Tibial nerve (tissue), 4 donors: ENCODE results near the gene LMO7. TPM values are rescaled to one million over a fixed set of nuclear protein-coding genes. Genes with fewer than 3 reads are reported as not detected.

Experiments
- DNase-seq, 2 donors: peaks; one replicate each; pipeline ENCODE4 v3.0.0-alpha.2; 2019; ENCODE audit warnings: low spot score in 2 of 2
- H3K27ac ChIP-seq, 4 donors: fragments of 200-600 bp; sonication (generic) in 3 of 4; one replicate each; pipeline ENCODE4 v1.5.1; 2017 to 2019; ENCODE audit warnings: mild to moderate bottlenecking in 1 of 4
- H3K27me3 ChIP-seq, 2 donors: fragments of 200-600 bp; sonication (generic) in 1 of 2; one replicate each; pipeline versions ENCODE4 v1.5.1 to v1.6.0; 2017 to 2019
- H3K36me3 ChIP-seq, 3 donors: fragments of 200-600 bp; sonication (generic); one replicate each; pipeline ENCODE4 v1.5.1; 2018 to 2019
- H3K4me1 ChIP-seq, 4 donors: fragments of 200-600 bp; sonication (generic) in 3 of 4; one replicate each; pipeline ENCODE4 v1.5.1; 2017 to 2019
- H3K4me3 ChIP-seq, 4 donors: fragments of 200-600 bp; sonication (generic) in 3 of 4; one replicate each; pipeline ENCODE4 v1.5.1; 2017 to 2019; ENCODE audit warnings: mild to moderate bottlenecking in 1 of 4, moderate library complexity in 1 of 4
- H3K9me3 ChIP-seq, 4 donors: fragments of 200-600 bp; sonication (generic) in 3 of 4; one replicate each; pipeline ENCODE4 v1.5.1; 2017 to 2019
- EP300 ChIP-seq, 2 donors: sonication (generic); formaldehyde crosslinking; IDR thresholded peaks; one replicate each; pipeline ENCODE4 v1.6.1; 2017; ENCODE audit warnings: antibody characterized with exemption in 2 of 2, mild to moderate bottlenecking in 1 of 2
- POLR2A ChIP-seq, 2 donors: fragments of 450-650 bp; IDR thresholded peaks; one replicate each; pipeline ENCODE4 v1.6.1; 2017; ENCODE audit warnings: antibody characterized with exemption in 2 of 2, mild to moderate bottlenecking in 2 of 2, moderate library complexity in 2 of 2
- WGBS, 2 donors: methylation state at CpG; one replicate each; pipeline ENCODE4 v1.1.5; 2018; 5-methylcytosine and 5-hydroxymethylcytosine counted together
- total RNA-seq, 4 donors: library from RNA; depleted of rRNA; stranded (reverse); fragments of >200 nt; gene quantifications; one replicate each; pipeline ENCODE4 v1.1.0, GENCODE V29; 2016
- TF ChIP-seq, protein P1 (sequence below), 5 experiments: fragments of 200-600 bp in 3 of 5; fragments of 450-650 bp in 2 of 5; sonication (generic) in 3 of 5; IDR thresholded peaks; one replicate each; pipeline ENCODE4 v1.5.1; 2016 to 2019; ENCODE audit warnings: antibody characterized with exemption in 5 of 5, mild to moderate bottlenecking in 3 of 5, moderate library complexity in 2 of 5

The LMO7 gene
- total RNA-seq, 4 donors from 2014 or later: 149 to 311 (median 236) TPM

DNA sequence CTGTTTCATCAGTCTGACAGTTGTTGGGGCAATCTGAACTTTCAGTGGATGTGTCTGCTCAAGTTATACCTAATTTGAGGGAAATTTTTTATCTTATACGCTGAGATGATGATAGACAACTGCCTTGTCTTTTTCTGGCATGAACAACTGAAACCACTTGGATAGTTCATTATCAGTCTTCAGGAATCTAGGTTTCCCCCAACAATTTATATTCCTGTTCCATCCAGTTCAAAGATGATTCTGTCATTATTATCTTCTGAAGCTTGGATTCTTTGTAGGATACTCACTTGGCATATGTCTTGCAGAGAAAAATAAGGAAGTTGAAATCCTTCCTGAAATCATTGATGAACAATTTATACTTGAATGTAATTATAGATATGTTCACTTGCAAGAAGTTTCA lies 193.7 kb downstream of the LMO7 start:
- 97% methylated on average over 1 of the region's 1 CpG for WGBS, 2 donors
- H3K27ac ChIP-seq: no peak overlapping the region
- TF ChIP-seq EP300 (IDR thresholded peaks at IDR 0.05): no peak
- TF ChIP-seq, protein P1, sequence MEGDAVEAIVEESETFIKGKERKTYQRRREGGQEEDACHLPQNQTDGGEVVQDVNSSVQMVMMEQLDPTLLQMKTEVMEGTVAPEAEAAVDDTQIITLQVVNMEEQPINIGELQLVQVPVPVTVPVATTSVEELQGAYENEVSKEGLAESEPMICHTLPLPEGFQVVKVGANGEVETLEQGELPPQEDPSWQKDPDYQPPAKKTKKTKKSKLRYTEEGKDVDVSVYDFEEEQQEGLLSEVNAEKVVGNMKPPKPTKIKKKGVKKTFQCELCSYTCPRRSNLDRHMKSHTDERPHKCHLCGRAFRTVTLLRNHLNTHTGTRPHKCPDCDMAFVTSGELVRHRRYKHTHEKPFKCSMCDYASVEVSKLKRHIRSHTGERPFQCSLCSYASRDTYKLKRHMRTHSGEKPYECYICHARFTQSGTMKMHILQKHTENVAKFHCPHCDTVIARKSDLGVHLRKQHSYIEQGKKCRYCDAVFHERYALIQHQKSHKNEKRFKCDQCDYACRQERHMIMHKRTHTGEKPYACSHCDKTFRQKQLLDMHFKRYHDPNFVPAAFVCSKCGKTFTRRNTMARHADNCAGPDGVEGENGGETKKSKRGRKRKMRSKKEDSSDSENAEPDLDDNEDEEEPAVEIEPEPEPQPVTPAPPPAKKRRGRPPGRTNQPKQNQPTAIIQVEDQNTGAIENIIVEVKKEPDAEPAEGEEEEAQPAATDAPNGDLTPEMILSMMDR (IDR thresholded peaks at IDR 0.05): no peak
- TF ChIP-seq POLR2A (IDR thresholded peaks at IDR 0.05): no peak
- no peaks in the 10 kb centered on the region for H3K4me1 ChIP-seq
- no peak overlapping the region for H3K4me3 ChIP-seq
- peaks cover 0 to 3% (median 0%) of the 10 kb centered on the region in 4 donors for H3K9me3 ChIP-seq
- DNase-seq: no peak
- H3K36me3 ChIP-seq: peaks cover 0 to 26% (median 0%) of the 10 kb centered on the region in 3 donors
- H3K27me3 ChIP-seq: no peaks in the 10 kb centered on the region

DNA sequence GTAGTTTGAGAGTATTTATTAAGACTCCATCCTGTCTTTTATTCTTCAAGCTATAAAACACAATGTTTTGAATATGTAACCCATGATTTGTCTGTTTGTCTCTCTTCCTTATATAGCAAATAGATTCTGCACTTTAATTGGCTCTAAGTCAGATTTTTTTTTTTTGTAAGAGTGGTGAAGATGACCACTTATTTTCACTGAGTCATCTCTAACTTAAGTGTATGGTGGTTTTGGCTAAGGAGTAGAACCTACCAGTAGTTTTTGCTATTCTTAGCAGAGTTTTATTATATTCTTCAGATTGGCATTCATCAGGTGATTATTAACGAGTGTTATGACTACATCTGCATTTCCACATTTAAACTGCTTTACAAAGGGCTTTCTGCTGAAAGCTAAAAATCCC lies 194.7 kb downstream of the LMO7 start:
- H3K27ac ChIP-seq: no peak overlapping the region
- no peak overlapping the region for H3K4me3 ChIP-seq
- no peak for DNase-seq
- peaks cover 0 to 3% (median 0%) of the 10 kb centered on the region in 4 donors for H3K9me3 ChIP-seq
- no peaks in the 10 kb centered on the region for H3K27me3 ChIP-seq
- no peak for TF ChIP-seq POLR2A (IDR thresholded peaks at IDR 0.05)
- no peak for TF ChIP-seq EP300 (IDR thresholded peaks at IDR 0.05)
- TF ChIP-seq, protein P1 (IDR thresholded peaks at IDR 0.05): no peak
- no peaks in the 10 kb centered on the region for H3K4me1 ChIP-seq
- WGBS, 2 donors: 92 to 96% methylated on average over 1 of the region's 1 CpG
- peaks cover 0 to 18% (median 0%) of the 10 kb centered on the region in 3 donors for H3K36me3 ChIP-seq

DNA sequence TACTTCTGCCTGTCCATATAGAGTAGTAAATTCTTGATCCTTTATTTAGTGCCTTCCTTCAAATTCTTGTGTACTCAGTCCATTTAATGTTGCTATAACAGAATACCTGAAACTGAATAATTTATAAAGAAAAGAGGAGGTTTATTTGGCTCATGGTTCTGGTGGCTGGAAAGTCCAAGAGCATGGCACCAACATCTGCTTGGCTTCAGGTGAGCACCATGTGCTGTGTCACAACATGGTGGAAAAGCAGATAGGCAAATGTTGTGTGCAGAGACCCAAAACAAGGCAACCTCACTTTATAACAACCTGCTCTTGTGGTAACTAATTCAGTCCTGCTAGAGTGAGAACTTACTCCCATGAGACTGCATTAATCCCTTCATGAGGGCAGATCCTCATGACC lies 195.3 kb downstream of the LMO7 start:
- Histone ChIP-seq H3K4me1 (no peaks in the 10 kb centered on the region), H3K36me3 (peaks cover 0 to 13% (median 0%) of the 10 kb centered on the region in 3 donors)
- TF ChIP-seq EP300 (IDR thresholded peaks at IDR 0.05) (no peak), POLR2A (IDR thresholded peaks at IDR 0.05) (no peak)
- TF ChIP-seq, protein P1 (IDR thresholded peaks at IDR 0.05): no peak

DNA sequence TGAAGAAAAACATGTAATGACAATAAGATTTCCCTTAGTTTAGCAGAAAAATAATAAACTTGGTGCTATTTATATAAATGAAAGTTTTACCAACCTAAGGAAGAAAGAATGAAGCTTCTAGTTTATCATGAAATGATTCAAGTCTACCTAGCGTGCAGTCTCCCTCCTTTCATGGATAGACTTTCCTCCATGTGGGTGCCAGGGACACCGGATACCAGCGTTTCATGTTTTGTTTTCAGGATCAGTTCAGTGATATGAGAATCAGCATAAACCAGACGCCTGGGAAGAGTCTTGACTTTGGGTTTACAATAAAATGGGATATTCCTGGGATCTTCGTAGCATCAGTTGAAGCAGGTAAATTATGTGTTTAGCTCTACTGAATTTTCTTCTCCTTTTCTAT lies 196.7 kb downstream of the LMO7 start:
- 94% methylated on average over 5 of the region's 5 CpGs for WGBS, 2 donors
- H3K27me3 ChIP-seq: no peaks in the 10 kb centered on the region

More for the DNA sequence above, 195.3 kb downstream of the LMO7 start:
- DNase-seq: no peak
- Histone ChIP-seq H3K4me3 (no peak overlapping the region), H3K9me3 (peaks cover 0 to 3% (median 0%) of the 10 kb centered on the region in 4 donors), H3K27me3 (no peaks in the 10 kb centered on the region), H3K27ac (no peak overlapping the region)

DNA sequence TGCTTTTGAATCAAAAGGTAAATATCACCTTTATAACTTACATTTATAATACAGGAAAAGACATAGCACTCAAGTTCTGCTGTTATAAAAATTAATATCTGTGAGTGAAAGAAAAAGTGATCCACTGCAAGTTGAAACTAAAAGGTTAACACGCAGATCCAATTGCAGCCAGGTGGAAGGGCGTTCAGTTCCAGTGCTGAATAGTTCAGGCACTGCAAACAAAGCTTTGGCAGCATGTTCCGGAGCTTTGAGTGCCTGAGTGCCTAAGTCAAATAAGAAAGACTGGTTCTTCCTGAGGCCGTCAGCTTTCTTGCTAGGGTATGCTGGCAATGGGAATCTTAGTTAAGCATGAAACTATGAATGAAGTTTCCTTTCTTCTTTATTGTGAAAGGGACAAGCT lies 200.3 kb downstream of the LMO7 start:
- H3K4me3 ChIP-seq: no peak overlapping the region
- DNase-seq: no peak
- H3K27me3 ChIP-seq: no peaks in the 10 kb centered on the region
- peaks cover 0 to 6% (median 0%) of the 10 kb centered on the region in 4 donors for H3K4me1 ChIP-seq
- TF ChIP-seq, protein P1 (IDR thresholded peaks at IDR 0.05): no peak
- no peak for TF ChIP-seq POLR2A (IDR thresholded peaks at IDR 0.05)
- TF ChIP-seq EP300 (IDR thresholded peaks at IDR 0.05): no peak
- 91 to 93% methylated on average over 4 of the region's 4 CpGs for WGBS, 2 donors
- peaks cover 0 to 20% (median 0%) of the 10 kb centered on the region in 3 donors for H3K36me3 ChIP-seq
- H3K27ac ChIP-seq: no peak overlapping the region
- H3K9me3 ChIP-seq: peaks cover 0 to under 1% (median 0%) of the 10 kb centered on the region in 4 donors

More for the DNA sequence above, 196.7 kb downstream of the LMO7 start:
- Histone ChIP-seq H3K4me3 (no peak overlapping the region), H3K9me3 (peaks cover 0 to 3% (median 0%) of the 10 kb centered on the region in 4 donors), H3K36me3 (peaks cover 0 to 9% (median 0%) of the 10 kb centered on the region in 3 donors), H3K27ac (no peak overlapping the region), H3K4me1 (no peaks in the 10 kb centered on the region)
- no peak for DNase-seq
- no peak for TF ChIP-seq POLR2A (IDR thresholded peaks at IDR 0.05)
- TF ChIP-seq, protein P1 (IDR thresholded peaks at IDR 0.05): no peak
- no peak for TF ChIP-seq EP300 (IDR thresholded peaks at IDR 0.05)
